Skin of body (tissue), 2 donors: ENCODE data around the gene ANKS6. TPM values are rescaled to one million over a fixed set of nuclear protein-coding genes. Genes with fewer than 3 reads are reported as not detected.

Experiments
- DNase-seq: peaks from one replicate; lab custom pipeline; 2025; lab: John Stamatoyannopoulos, UW
- total RNA-seq: library from RNA; depleted of rRNA; stranded (reverse); fragments of >200 nt; gene quantifications from one replicate; pipeline ENCODE4 v1.2.3, GENCODE V29; 2014

The ANKS6 gene
- total RNA-seq, 1 donor from 2014 or later, result 5.6 TPM

DNA sequence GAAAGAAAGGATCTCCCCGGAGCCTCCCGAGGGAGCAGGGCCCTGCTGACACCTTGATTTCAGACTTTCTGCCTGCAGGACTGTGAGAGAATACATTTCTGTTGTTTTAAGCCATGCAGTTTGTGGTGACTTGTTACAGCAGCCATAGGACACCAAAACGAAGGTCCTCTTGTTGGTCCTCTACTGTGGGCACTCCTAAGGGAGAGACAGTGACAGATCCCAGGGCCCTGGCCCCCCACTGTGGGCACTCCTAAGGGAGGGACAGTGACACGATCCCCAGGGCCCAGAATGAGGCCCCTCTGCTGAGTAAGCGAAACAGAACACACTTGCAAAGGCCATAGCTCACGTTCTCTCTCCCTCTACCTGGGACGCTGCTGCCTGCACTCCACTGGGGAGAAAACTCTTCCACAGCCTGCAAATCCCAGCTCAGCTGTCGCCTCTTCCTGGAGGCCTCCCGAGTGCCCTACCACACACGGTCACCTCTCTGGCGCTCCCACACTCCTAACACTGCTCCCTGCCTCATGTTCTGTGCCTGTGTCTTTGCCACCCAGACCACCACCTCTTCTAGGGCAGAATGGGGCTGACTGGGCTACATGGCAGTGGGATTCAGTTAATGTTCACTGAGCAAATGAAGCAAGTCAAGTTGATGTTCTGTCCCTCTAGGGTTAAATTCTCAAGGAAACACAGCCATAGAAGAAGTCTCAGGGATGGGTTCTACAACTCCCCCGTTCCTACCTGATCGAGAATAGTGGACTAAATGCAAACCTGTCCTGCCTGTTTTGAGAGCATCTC, 23.8 kb downstream of the ANKS6 start:
- no peak for DNase-seq

DNA sequence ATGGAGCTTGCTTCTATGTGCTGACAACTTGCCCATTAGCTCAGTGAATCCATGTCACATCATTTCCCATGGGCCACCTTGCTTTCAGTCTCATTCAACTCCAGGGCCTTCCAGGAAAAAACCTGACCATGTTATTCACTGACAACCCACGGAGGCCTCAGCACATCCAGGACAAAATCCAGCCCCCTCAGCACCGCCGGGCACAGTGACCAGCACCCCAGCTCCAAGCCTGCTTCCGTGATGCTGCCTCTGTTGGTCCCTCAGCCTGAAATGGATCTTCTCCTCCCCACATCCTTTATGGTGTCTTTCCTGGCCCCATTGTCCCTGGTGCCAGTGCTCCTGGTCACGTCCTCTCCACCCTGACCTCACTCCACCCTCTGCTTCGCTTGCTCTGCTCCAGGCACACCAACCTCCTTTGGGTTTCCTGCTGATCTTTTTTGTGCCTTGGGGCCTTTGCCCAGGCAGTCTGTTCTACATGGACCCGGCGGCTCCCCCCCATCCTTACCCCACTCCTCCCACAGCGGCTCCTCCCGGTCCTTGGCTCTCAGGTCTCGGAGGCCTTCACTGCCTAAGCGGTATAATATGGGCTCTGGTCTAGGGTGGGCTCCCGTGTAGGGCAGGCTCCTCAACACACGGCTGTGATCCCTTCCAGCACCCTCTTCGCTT, 25.0 kb downstream of the ANKS6 start:
- no peak for DNase-seq

DNA sequence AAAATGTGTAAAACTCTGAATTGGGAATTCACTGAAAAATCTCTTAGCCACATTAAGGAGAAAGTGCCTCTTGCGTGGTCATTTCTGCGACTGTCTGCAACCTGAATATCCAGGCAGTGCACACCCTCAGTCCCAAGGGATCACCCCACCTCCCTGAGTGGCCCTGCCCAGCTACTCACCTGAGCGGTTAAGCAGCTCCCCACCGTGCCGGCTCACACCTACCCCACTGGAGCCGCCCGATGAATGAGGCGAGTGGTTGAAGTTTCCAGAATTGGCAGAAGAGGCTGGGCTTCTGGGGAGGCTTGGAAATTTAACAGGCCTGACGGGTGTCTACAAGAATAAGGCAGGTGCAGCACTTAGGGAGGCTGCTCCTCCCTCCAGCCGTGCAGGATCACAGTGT, 25.6 kb downstream of the ANKS6 start:
- DNase-seq, result no peak

DNA sequence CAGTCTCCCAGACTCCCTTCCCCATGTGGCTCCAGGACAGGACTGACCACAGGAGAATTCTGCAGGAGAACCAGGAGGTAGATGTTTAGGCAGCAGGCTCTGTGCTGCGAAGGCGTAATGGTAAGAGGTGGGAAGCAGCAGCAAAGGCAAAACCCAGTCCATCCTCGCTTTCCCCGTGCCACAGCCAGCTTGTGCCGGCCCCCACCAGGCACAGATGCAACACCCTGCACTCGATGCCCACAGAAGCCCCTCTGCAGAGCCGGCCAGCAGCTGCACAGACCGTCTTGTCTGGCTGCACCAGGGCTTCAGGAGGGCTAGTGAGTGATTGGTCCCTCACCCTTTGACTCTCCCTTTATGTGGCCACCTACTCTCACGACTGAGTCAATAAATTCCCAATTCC, 28.0 kb downstream of the ANKS6 start:
- DNase-seq, result no peak

DNA sequence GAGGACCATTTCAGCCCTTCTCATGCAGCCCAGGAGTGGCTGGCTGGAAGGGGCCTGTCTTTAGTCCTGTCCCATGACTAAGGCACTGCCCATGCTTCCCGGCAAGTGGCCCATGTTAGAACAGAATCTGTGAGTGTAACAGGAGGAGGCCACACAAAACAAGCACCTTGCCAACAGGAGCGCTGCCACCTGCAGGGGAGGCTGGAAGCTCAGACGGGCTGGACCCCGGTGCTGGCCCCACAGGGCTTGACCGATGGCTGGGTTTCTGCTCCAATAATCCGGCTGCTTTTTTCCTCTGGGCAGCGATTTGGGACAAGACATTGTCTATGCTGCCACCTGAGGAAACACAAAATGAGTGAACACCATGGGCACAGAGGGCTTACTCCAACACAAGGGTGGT, 28.4 kb downstream of the ANKS6 start:
- no peak for DNase-seq

DNA sequence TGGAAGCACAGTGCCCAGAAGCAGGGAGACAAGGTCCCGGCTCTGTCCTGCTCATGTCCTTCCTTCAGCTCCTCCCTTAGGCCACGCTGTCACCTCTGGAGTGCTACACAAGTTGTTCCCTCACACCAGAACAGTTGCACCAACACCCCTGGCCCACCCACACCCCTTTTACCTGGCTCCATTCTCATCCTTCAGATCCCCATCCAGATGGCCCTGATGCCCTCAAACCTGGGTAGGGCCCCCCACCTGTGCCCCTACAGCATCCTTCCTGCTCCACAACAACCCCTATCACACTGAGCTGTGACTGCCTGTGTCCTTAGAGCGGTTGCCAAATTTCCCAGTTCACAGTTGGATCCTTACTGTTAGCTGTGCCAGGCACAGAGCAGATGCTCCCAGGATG, 29.2 kb downstream of the ANKS6 start:
- DNase-seq, result no peak

DNA sequence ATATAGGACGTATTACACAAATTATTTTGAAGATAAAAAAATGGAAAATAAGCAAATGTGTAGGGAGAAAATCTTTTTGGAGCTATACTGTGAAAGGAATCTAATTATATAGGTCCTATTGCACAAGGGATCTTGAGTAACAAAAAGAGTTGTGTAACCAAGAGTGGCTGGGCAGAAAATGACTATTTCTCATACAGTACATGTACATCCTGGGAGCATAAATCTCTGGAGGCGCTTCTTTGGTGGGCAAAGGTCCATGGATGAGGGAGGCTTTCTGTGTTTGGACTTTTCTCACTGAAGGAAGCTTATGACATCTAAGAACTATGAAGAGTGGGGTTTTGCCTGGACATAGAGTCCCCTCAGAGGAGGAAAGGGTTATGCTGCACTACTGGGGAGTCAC, 29.8 kb downstream of the ANKS6 start:
- no peak for DNase-seq

DNA sequence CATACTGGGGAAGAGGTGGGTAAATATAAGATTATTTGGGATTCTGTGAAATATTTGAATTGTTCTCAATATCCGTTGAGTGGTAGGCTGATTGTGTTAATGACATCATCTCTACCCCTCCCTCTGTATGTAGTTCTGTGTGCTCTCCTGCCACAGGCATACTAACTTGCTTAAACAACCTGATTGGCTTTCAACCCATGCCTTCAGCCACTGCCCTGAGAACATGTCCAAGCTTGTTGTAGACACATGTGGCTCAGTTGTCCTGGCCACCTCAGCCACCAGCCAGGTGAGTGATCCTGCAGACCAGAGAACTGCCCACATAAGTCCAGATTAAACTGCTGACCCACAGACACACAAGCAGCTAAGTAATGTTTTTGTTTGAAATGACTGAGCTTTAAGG, 31.1 kb downstream of the ANKS6 start:
- DNase-seq, result no peak

DNA sequence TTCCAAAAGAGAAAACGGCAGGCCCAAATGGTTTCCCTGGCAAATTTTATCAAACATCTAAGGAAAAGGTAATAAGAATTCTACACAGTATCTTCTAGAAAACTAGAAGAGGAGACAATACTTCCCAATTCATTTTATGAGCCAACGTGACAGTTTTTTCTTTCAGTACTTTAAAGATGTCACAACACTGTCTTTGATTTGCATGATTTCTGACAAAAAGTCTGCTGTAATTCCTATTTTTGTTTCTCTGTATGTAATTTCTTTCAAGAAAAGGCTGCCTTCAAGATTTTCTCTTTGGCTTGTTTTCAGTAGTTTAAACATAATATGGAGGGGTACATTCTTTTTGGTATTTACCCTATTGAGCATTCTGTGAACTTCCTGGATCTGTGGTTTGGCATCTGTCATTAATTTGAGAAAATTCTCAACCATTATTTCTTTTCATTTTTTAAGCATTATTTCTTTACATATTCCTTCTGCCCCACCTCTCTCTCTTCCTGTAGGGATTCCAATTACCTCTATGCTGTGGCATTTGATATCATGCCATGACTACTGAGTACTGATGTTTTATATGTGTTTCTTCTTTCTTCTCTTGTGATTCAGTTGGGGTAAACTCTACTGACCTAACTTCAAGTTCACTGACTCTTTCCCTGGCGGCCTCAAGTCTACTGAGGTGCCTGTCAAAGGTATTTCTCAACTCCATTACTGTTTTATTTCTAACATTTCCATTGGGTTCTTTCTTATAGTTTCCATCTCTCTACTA, 32.2 kb downstream of the ANKS6 start:
- no peak for DNase-seq

DNA sequence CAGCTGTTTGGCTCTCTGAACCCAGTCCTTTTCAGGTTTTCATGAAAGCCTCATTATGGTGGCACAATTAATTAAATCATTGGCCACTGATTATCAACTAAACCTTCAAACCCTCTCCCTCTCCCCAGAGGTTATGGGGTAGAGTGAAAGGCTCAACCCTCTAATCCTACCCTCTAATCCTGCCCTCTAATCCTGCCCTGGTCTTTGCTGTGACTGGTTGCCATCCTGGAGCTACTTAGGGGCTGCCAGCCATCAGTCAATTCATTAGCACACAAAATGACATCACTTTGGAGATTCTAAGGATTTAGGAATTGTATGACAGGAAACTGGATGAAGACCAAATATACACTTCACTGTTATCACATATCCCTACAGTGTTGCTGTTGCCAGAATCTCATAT, 36.1 kb downstream of the ANKS6 start:
- DNase-seq, result no peak

DNA sequence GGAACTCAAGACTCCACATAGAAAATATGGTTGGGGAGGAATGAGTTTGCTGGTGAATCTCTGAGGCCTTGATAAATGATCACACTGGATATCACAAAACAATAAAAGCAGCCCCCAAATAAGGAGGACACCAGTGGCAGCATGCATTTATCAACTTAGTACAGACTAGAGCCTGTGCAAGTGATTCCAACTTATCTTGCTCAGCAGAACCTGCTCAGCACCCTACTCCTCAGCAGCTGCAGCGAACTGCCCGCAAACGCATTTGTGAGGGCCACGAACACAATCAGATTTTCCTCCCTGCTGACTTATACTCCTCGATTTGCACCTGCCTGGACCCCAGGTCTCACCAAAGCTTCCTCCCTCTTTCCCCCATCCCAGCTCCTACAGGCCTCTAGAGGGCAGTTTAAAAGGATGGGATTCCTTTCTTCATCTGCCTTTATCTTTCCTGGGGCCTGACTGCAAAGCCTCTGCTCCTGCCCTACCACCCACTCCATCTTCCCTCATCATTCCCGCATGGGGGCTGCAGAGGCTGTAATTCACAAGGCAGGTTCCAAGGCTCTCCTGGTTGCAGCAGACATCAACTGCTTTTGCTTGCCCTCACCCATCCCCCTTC, 41.2 kb downstream of the ANKS6 start:
- DNase-seq, result no peak

DNA sequence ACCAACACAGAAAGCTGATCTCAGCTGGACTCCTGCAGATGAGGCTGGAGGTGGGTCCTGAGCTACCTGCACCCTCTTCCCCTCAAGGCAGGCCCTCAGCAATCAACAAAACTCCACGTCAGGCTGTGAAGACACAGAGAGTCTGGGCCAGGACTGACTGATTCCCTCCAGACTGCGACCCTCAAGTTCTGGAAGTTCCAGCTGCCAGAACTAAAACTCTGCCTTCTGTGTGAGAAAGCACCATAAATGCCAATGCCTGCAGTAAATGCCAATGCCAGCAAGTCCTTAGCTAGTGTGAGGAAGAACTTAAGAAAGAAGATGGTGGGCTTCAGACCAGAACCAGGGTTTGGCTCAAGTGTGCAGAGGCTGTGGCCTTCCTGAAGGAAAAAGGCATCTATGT, 45.1 kb downstream of the ANKS6 start:
- DNase-seq, result no peak

DNA sequence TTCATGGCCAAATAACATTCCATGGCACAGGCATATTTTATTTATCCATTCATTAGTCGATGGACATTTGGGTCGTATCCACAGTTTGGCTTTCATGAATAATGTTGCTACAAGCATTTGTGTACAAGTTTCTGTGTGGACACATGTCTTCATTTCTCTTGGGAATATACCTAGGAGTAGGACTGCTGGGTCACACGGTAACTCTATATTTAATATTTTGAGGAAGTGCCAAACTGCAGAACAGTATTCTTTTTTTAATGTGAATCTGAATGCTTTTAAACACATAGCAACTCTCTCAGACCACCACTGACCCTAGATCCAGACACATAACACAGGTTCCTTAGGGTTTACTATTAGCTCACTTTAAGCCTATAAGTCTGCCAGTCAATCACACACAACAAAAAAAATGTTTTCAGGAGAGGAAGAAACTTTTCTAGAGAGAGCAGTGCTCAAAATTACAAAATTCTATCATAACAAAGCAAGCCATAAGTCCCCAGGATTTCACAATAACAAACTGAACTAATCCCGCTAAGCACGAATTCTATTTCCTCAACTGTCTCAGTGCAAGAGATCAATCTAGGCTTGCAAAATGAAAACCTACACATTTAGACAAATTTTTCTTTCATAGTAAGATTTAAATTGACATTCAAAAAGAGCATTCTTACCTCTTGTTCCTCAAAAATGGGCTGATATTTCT, 45.8 kb downstream of the ANKS6 start:
- no peak for DNase-seq

DNA sequence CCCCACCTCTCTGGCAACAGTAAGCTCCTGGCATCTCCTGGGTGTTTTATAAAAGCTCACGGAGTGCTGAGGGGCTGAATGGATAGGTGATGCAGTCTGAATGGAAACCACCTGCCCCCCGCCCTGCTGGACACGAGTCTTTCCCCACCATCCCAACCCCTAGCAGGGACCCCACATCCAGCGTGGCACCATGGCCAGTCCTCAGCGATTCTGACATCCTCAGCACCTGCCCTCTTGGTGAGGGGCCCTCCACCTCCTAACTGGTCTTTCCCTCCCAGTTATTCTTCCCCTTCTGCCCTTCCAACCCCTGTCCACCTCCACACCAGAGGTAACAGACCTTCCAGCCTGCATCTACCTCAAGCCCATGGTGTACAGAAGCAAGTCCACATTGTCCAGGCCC, 48.9 kb downstream of the ANKS6 start:
- DNase-seq, result no peak

DNA sequence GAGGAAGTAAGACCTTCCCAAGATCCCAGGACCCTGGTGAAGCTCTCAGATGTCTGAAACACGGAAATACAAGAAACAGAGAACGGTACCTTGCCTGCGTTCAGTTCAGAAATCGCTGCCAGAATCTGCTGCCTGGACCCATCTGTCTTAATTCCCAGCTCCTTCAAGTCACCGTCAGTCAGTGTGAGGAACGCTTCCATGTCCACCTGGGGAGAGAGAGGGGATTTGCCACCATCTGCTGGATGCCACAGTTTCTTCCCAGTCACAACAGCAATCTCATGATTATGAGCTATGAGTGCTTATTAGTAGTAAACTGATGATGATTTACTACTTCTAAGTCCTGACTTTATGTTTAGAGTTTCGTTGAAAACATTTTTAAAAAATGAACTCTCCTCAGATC, 50.9 kb downstream of the ANKS6 start:
- no peak for DNase-seq

DNA sequence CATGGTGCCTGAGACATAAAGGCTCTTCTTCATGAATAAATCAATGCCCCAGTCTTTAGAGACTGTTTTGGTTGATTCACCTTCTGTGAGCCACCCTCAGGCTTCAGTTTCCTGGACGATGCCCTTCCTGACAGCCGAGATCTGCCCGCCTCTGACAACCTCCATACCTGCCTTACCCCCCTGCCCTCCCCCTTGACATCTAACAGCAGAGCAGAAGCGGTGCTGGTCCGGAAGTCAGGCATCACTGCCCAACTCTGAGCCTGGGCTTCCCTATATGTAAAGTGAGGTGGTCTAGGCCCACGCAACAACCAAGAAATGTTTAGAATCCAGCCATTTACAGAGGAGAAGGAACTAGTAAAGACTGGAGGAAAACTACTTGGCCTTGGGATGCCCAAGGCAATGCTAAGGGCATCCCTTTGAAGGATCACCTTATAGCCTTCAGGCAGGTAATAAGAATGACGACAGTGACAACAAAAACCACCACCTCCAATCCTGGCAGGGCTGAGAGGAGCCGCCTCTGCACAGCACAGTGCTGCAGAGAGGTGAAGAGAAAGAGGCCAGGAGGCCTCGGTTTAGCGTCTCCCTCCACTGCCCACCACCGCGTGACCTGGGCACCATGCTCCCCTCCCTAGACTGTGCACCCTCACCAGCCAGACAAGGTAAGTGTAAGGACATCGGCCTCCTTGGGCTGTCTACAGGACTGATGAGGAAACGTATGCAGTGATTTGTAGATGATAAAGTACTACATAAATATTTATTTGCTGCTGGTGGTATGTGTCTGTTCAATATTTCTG, 52.3 kb downstream of the ANKS6 start:
- DNase-seq, result no peak

DNA sequence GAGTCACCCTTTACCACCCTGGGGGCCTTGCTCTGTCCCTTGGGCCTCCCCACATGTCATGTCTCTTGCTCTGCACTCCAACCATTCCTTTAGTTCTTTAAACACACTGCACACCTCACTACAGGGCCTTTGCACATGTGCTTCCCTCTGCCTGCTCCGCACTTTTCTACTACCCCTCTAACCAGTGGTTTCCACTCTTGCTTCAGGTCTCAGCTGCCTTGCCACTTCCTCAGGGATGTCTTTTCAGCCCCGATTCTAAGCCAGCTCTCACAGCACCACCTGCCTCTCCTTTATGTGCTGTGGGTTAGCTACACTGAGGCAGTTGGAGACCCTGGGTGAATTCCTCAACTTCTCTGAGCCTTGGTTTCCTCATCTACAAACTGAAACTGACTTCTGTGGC, 53.0 kb downstream of the ANKS6 start:
- DNase-seq, result no peak

DNA sequence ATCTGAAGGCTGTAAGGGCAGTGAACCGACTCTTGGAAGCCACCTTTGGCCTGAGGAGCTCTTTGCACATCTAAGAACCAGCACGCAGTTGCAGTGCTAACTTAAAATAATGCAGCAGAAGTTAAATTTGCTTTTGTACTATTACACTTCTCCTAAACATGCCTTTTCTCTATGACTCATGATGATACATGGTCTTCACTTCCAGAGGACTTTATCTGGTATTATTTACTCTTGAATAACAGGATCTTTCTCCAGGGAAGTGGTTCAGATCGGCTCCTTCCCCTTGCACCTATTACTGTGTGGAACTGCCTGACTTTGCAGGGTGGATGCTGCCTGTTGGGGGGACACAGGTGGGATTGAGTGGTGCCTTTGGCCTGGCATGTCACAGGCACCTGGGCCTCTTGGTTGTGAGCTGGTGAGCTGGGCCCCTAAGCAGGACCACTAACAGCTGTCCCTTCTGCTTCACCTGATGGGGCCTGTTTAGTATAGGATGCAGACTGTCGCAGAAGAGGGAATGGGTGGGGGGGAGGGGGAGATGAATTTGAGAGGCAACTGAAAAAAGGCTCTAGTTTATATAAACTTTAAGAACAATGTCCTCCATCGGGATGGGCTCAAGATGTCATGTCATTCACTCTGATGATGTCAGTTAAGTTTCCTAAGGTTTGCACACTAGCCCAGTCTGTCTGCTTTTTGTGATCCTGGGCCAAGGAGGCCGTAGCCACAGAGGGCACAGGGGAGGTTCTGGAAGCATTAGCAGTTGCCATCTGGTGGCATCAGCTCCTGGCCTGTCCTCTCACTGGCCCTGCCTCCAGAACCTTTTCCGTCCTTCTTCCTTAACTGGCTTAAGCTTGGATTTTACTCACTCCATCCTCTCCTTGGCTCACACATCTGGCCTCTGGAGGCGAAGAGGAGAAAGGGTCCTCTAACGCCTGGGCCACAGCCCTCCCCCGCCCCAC, 53.8 kb downstream of the ANKS6 start:
- DNase-seq, result no peak

DNA sequence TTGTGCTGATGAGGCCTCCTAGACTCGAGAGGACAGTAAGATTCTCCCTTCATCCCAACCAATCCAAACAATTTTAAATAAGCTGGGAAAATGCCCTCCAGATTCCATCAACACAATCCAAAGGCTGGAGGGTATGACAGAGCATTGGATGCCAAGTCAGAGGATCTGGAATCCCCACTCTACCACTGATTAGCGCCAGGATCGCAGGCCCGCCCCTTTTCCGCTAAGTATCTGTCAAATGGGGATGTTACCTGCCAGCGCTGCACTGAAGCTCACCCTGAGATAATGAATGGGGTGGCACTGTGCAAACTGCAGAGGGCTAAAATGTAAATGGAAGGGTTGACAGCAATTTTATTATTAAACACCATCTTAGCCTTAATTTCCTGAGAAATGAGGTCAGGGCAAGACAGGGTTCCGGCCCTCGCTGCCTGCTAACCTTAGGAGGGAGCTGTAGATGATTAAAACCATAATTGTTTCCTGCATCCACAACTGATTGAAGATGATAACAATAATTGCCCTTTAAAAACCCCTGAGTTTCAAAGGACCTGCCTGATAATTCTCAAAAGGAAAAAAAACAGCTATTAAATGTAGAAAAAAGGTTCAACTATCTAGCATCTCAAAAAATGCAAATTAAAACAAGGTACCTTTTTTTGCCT, 56.0 kb downstream of the ANKS6 start:
- DNase-seq, result no peak
